Upper lobe of right lung (tissue), 1 donor: ENCODE data around the gene NFKBIL1. TPM values are rescaled to one million over a fixed set of nuclear protein-coding genes. Genes with fewer than 3 reads are reported as not detected.
A peak's percentile ranks its signal among the peaks of the same experiment; 100 is the strongest.

ENCODE experiments used
- ATAC-seq: fragments of 200-7000 bp; cut with Tn5 transposase; one replicate; pipeline ENCODE4 v1.9.1; 2020; ENCODE audit warnings: mild to moderate bottlenecking, moderate library complexity
- DNase-seq: peaks from one replicate; pipeline ENCODE4 v3.0.0-alpha.2; 2020
- H3K27ac ChIP-seq: fragments of 200-600 bp; one replicate; pipeline ENCODE4 v1.8.0; 2022
- H3K27me3 ChIP-seq: fragments of 200-600 bp; one replicate; pipeline ENCODE4 v1.8.0; 2022; ENCODE audit warnings: mild to moderate bottlenecking
- H3K36me3 ChIP-seq: fragments of 200-600 bp; one replicate; pipeline ENCODE4 v1.8.0; 2022
- H3K4me1 ChIP-seq: fragments of 200-600 bp; one replicate; pipeline ENCODE4 v1.8.0; 2022
- H3K4me3 ChIP-seq: fragments of 200-600 bp; one replicate; pipeline ENCODE4 v1.8.0; 2022; ENCODE audit warnings: mild to moderate bottlenecking
- H3K9me3 ChIP-seq: fragments of 200-600 bp; one replicate; pipeline ENCODE4 v1.8.0; 2022
- intact Hi-C: fragments of 100-400 bp; cut with DNase I; formaldehyde crosslinking; loops from one replicate; pipeline ENCODE4 v1.11.0; 2022
- total RNA-seq: library from RNA; stranded (reverse); fragmentation: NEBNext Ultra II Directional; extraction: Animal tissue kit (Norgen Biotek cat#: 25700); gene quantifications from one replicate; pipeline ENCODE4 v1.2.1, GENCODE V29; 2021
- TF ChIP-seq, protein P1 (sequence below): fragments of 200-600 bp; IDR thresholded peaks from one replicate; pipeline ENCODE4 v1.8.0; 2022; ENCODE audit warnings: antibody characterized with exemption
- donor health status: DM: no; HTN: yes; CAD: no; lungs with severe emphysema.

Gene NFKBIL1
- total RNA-seq, 1 donor from 2014 or later: 22.6 TPM

DNA sequence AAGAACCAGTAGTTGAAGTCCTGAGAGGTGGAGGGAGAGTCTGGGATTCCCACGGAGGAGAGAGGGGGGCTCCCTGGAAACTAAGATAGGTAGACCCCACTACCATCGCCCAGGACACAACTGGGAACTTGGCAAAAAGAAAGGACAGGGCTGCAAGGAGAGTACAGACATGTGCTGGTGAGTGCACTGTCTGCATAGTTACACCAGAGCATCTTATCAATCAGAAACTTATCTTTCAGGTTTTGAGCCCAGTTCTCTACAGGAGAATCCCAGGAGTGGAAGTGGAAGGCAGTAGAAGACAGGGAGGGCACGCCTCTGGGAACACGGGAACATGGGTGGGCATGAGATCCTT is 12.2 kb downstream of the NFKBIL1 start:
- intact Hi-C loops: no loop called here
- Histone ChIP-seq H3K4me3 (no peak overlapping the region), H3K36me3 (peaks cover 27% of the 10 kb centered on the region), H3K27me3 (no peaks in the 10 kb centered on the region), H3K4me1 (peaks cover 51% of the 10 kb centered on the region), H3K27ac (peak overlapping the region; percentile 73), H3K9me3 (no peaks in the 10 kb centered on the region)
- TF ChIP-seq, protein P1, sequence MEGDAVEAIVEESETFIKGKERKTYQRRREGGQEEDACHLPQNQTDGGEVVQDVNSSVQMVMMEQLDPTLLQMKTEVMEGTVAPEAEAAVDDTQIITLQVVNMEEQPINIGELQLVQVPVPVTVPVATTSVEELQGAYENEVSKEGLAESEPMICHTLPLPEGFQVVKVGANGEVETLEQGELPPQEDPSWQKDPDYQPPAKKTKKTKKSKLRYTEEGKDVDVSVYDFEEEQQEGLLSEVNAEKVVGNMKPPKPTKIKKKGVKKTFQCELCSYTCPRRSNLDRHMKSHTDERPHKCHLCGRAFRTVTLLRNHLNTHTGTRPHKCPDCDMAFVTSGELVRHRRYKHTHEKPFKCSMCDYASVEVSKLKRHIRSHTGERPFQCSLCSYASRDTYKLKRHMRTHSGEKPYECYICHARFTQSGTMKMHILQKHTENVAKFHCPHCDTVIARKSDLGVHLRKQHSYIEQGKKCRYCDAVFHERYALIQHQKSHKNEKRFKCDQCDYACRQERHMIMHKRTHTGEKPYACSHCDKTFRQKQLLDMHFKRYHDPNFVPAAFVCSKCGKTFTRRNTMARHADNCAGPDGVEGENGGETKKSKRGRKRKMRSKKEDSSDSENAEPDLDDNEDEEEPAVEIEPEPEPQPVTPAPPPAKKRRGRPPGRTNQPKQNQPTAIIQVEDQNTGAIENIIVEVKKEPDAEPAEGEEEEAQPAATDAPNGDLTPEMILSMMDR: no peak
- ATAC-seq (no peak), DNase-seq (no peak)

DNA sequence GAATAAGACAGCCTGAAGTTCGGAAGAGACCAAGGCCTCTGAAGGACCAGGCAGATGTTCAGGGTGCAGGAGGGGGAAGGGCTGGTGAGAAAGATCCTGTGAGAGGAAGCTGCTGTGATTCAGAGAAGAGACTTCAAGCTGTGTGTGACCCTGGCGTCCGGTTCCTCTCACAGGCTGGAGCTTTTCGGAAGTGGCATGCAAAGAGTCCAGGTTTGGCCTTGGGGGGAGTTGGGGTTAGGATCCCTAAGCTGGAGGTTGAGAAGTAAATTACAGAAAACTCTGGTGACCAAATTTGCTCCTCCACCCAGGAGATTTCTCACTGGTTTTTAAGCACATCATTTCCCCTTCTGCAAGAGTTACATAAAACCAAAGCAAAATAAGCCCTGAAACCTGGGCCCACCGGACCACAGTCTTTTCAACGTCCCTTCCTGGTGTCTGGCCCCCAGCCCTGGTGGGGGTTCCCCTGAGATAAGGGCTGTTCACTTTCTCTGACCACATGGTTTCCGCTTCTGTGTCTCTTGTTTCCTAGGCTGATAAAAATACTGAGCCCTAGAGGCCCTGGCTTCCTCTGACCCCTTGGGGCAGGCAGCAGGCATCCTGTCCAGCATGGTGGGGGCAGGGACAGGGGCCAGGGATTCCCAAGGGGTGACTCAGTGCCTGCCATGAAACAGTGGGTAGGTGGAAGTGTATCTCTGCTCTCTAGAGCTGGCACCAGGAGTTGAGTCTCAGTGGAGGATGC is 12.7 kb downstream of the NFKBIL1 start:
- ATAC-seq (peak; percentile 70), DNase-seq (peak; percentile 73)
- TF ChIP-seq, protein P1: no peak
- Histone ChIP-seq H3K4me3 (no peak overlapping the region), H3K27ac (peak overlapping the region; percentile 73), H3K9me3 (no peaks in the 10 kb centered on the region), H3K36me3 (peaks cover 26% of the 10 kb centered on the region), H3K27me3 (no peaks in the 10 kb centered on the region), H3K4me1 (peaks cover 51% of the 10 kb centered on the region)
- intact Hi-C loops: no loop called here

DNA sequence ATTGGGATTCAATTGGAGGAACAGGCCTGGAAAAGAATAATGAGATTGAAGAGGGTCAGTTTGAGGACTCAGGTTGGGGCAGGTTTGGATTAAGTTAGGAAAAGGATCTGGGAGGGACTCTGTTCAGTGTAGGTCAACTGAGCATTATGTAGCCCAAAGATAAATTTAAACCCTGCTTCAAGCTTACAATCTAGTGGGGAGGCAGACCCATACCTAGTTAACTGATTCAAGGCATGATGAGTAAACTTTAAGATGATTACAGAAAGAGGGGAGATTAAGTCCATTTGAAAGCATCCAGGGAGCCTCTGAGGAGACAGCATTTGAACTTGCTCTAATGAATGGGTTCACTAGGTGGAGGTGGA is 13.3 kb downstream of the NFKBIL1 start:
- Histone ChIP-seq H3K36me3 (peaks cover 26% of the 10 kb centered on the region), H3K9me3 (no peaks in the 10 kb centered on the region), H3K4me1 (peaks cover 51% of the 10 kb centered on the region), H3K27me3 (no peaks in the 10 kb centered on the region), H3K4me3 (no peak overlapping the region), H3K27ac (peak overlapping the region; percentile 73)
- intact Hi-C loops: no loop called here
- ATAC-seq: no peak
- no peak for DNase-seq
- TF ChIP-seq, protein P1: no peak

GRCh38 chr6:31567531-31568370 is 20.3 kb downstream of the NFKBIL1 start:
- peak; percentile 48 for ATAC-seq

GRCh38 chr6:31568537-31568961 is 21.1 kb downstream of the NFKBIL1 start:
- no peaks in the 10 kb centered on the region for H3K9me3 ChIP-seq
- no peaks in the 10 kb centered on the region for H3K36me3 ChIP-seq
- no peak overlapping the region for H3K27ac ChIP-seq
- intact Hi-C loops: no loop called here
- TF ChIP-seq, protein P1: no peak
- peaks cover 4% of the 10 kb centered on the region for H3K4me1 ChIP-seq
- no peak overlapping the region for H3K4me3 ChIP-seq
- ATAC-seq: peak; percentile 86
- no peak for DNase-seq
- H3K27me3 ChIP-seq: no peaks in the 10 kb centered on the region

More at GRCh38 chr6:31567531-31568370, 20.3 kb downstream of the NFKBIL1 start:
- Histone ChIP-seq H3K4me1 (peaks cover 4% of the 10 kb centered on the region), H3K27me3 (no peaks in the 10 kb centered on the region), H3K36me3 (no peaks in the 10 kb centered on the region), H3K27ac (no peak overlapping the region), H3K9me3 (no peaks in the 10 kb centered on the region), H3K4me3 (no peak overlapping the region)
- DNase-seq: no peak
- intact Hi-C loops: no loop called here
- TF ChIP-seq, protein P1: no peak
